H1 (cell line): ENCODE data around the gene PPIL6. TPM values are rescaled to one million over a fixed set of nuclear protein-coding genes. Genes with fewer than 3 reads are reported as not detected.

ENCODE experiments used
- BRCA1 ChIP-seq: IDR thresholded peaks from 2 replicates; pipeline ENCODE4 v1.6.1; 2012; ENCODE audit warnings: low read depth, low read length, improper control_type of control experiment
- CTBP2 ChIP-seq: IDR thresholded peaks from 2 replicates; pipeline ENCODE4 v1.7.0; 2011; ENCODE audit warnings: borderline replicate concordance, mild to moderate bottlenecking, moderate library complexity, mixed read lengths, low read length; ENCODE audit not compliant: insufficient read depth, insufficient read length
- EP300 ChIP-seq, 2 experiments: IDR thresholded peaks; 1 replicate in 1 of 2; 2 replicates in 1 of 2; pipeline ENCODE4 v1.6.1; 2011 to 2012; ENCODE audit warnings: low read depth in 2 of 2, low read length in 2 of 2, mild to moderate bottlenecking in 2 of 2, borderline replicate concordance in 1 of 2, inconsistent platforms in 1 of 2, moderate library complexity in 1 of 2
- YY1 ChIP-seq: IDR thresholded peaks from 2 replicates; pipeline ENCODE4 v1.6.1; 2011; ENCODE audit warnings: low read depth, mild to moderate bottlenecking, low read length
- polyA plus RNA-seq, 7 experiments: library from polyadenylated mRNA; depleted of rRNA in 3 of 7; stranded (reverse) in 5 of 7; unstranded in 2 of 7; fragments of >200 nt in 5 of 7; fragments of 200-250 nt in 2 of 7; gene quantifications; 1 replicate in 5 of 7; 2 replicates in 1 of 7; 4 replicates in 1 of 7; pipeline versions ENCODE4 v1.2.1 to v1.2.3, GENCODE V29; 2011 to 2013; ENCODE audit warnings: missing spikeins in 2 of 7, mixed read lengths in 2 of 7
- total RNA-seq: library from RNA; stranded (reverse); fragmentation: NEBNext Ultra II Directional; extraction: Animal tissue kit (Norgen Biotek cat#: 25700); gene quantifications from 2 replicates; pipeline ENCODE4 v1.2.1, GENCODE V29; 2021
- TF ChIP-seq, protein P1 (sequence below): IDR thresholded peaks from 2 replicates; pipeline ENCODE4 v1.6.1; 2012; ENCODE audit warnings: inconsistent platforms

Gene PPIL6
- total and polyA plus RNA-seq, 2 of the 8 experiments (the other 6 are each of a cell fraction or from before 2014, with no cell fraction given): 0.42 to 1.3 TPM

DNA sequence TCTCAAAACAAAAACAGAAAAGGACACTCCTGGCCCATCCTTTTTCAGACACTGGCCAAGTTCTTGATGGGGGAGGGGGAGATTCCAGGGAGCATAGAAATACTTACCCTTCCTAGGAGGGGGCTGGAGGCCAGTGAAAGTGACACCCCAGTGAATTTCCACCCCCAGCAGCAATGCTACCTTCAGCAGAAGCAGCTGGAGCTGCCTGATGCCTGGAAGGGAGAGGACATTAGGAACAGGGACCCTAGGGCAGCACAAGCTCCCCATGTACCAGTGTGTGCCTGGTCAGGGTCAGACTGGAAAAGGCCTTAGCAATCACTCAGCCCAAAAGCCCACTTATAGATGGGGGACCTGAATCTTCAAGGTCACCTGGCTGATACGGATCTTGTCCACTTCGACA lies 12.7 kb upstream of the PPIL6 start (continued):
- TF ChIP-seq CTBP2 (no peak), YY1 (no peak), EP300 (IDR thresholded peaks at IDR 0.05; ENCODE audit: borderline replicate concordance in 1 of 2, low read depth in 2 of 2, low read length in 2 of 2) (no peak), BRCA1 (no peak)
- TF ChIP-seq, protein P1, sequence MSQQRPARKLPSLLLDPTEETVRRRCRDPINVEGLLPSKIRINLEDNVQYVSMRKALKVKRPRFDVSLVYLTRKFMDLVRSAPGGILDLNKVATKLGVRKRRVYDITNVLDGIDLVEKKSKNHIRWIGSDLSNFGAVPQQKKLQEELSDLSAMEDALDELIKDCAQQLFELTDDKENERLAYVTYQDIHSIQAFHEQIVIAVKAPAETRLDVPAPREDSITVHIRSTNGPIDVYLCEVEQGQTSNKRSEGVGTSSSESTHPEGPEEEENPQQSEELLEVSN: no peak
